ENCODE results near the gene DOCK4.

- TF ChIP-seq TAF1 (IDR thresholded peaks at IDR 0.05; ENCODE audit: low read depth) (no peak), MAX (IDR thresholded peaks at IDR 0.05) (no peak), YY1 (IDR thresholded peaks at IDR 0.05; ENCODE audit: low read depth) (no peak), CREB1 (IDR thresholded peaks at IDR 0.05; ENCODE audit: low read depth) (no peak), FOXM1 (IDR thresholded peaks at IDR 0.05; ENCODE audit: borderline replicate concordance, low read depth) (no peak), RAD21 (IDR thresholded peaks at IDR 0.05; ENCODE audit: low read depth) (no peak), EP300 (IDR thresholded peaks at IDR 0.05; ENCODE audit: borderline replicate concordance) (no peak)
- TF ChIP-seq, protein P1, sequence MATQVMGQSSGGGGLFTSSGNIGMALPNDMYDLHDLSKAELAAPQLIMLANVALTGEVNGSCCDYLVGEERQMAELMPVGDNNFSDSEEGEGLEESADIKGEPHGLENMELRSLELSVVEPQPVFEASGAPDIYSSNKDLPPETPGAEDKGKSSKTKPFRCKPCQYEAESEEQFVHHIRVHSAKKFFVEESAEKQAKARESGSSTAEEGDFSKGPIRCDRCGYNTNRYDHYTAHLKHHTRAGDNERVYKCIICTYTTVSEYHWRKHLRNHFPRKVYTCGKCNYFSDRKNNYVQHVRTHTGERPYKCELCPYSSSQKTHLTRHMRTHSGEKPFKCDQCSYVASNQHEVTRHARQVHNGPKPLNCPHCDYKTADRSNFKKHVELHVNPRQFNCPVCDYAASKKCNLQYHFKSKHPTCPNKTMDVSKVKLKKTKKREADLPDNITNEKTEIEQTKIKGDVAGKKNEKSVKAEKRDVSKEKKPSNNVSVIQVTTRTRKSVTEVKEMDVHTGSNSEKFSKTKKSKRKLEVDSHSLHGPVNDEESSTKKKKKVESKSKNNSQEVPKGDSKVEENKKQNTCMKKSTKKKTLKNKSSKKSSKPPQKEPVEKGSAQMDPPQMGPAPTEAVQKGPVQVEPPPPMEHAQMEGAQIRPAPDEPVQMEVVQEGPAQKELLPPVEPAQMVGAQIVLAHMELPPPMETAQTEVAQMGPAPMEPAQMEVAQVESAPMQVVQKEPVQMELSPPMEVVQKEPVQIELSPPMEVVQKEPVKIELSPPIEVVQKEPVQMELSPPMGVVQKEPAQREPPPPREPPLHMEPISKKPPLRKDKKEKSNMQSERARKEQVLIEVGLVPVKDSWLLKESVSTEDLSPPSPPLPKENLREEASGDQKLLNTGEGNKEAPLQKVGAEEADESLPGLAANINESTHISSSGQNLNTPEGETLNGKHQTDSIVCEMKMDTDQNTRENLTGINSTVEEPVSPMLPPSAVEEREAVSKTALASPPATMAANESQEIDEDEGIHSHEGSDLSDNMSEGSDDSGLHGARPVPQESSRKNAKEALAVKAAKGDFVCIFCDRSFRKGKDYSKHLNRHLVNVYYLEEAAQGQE (IDR thresholded peaks at IDR 0.05; ENCODE audit: low read depth) = no peak
Measured at GRCh38 chr7:111678281-111678680, 527.9 kb downstream of the DOCK4 start.
